Measurements from ENCODE around the gene SNAI3. TPM values are rescaled to one million over a fixed set of nuclear protein-coding genes. Genes with fewer than 3 reads are reported as not detected.

The SNAI3 gene
- total and polyA plus RNA-seq, 2 of the 4 experiments (the other 2 are of a cell fraction) = 0.21 TPM; not detected in 1

GRCh38 chr16:88727871-88728270, 41.6 kb upstream of the SNAI3 start:
- H3K4me2 ChIP-seq (ENCODE audit: low read depth, low read length) = no peak overlapping the region
- H3K9me3 ChIP-seq (ENCODE audit: control insufficient read depth, insufficient read depth, low read length) = no peaks in the 10 kb centered on the region
- H3K23ac ChIP-seq (ENCODE audit: low read depth, low read length) = no peak overlapping the region
- H2AK5ac ChIP-seq (ENCODE audit: low read depth, low read length) = no peak overlapping the region
- H2BK120ac ChIP-seq (ENCODE audit: low read depth, low read length) = no peak overlapping the region
- no peaks in the 10 kb centered on the region; the same call in 1 of the 2 replicates for H3K9me1 ChIP-seq (ENCODE audit: insufficient read depth, low read length)
- no peak overlapping the region for H3K14ac ChIP-seq (replicated peaks; ENCODE audit: low read depth, low read length)
- H4K5ac ChIP-seq (ENCODE audit: low read depth, low read length) = no peak overlapping the region
- no peak overlapping the region for H2AK9ac ChIP-seq (replicated peaks; ENCODE audit: low read depth, low read length, poor library complexity)
- no peak overlapping the region for H2BK20ac ChIP-seq (ENCODE audit: low read depth, low read length)
- H2AFZ ChIP-seq (replicated peaks; ENCODE audit: low read length, poor library complexity) = no peak overlapping the region
- DNase-seq = no peak
- H4K91ac ChIP-seq (ENCODE audit: insufficient read depth, low read depth, low read length) = no peak overlapping the region
- H3K4ac ChIP-seq (ENCODE audit: low read depth, low read length) = no peak overlapping the region
- WGBS, 2 experiments (ENCODE audit: extremely low coverage in 2 of 2, insufficient read length in 1 of 2) = 79% methylated on average over 13 of the region's 20 CpGs; no CpG with 5 or more reads in 1 of the 2 experiments
- peaks cover 0 to 22% of the 10 kb centered on the region in 2 experiments; a peak in 2 of 4 replicates for H3K79me1 ChIP-seq (ENCODE audit: low read depth in 1 of 2, low read length in 2 of 2)
- no peak overlapping the region for H3K4me3 ChIP-seq (ENCODE audit: insufficient read depth, low read depth, low read length)
- intact Hi-C loops (cut with micrococcal nuclease) (no loop called here), in situ Hi-C loops (cut with MboI; ENCODE audit: low sequenced_read_pairs) (no loop called here), dilution Hi-C loops (cut with HindIII; ENCODE audit: low sequenced_read_pairs, unreplicated experiment) (no loop called here)
- no peak overlapping the region for H2BK5ac ChIP-seq (ENCODE audit: low read depth, low read length, poor library complexity, severe bottlenecking)
- H3K4me1 ChIP-seq (ENCODE audit: control insufficient read depth, insufficient read depth, low read length) = no peaks in the 10 kb centered on the region
- H4K20me1 ChIP-seq (ENCODE audit: insufficient read depth, low read length) = peaks cover 21% of the 10 kb centered on the region
- H3K36me3 ChIP-seq (ENCODE audit: control insufficient read depth, insufficient read depth, low read length) = peaks cover 79% of the 10 kb centered on the region
- ATAC-seq (ENCODE audit: low read depth) = no peak
- no peak overlapping the region for H3K9ac ChIP-seq (ENCODE audit: low read depth, low read length)
- no peak overlapping the region for H3K18ac ChIP-seq (ENCODE audit: low read depth, low read length)
- TF ChIP-seq CEBPB (IDR thresholded peaks at IDR 0.05; ENCODE audit: low read depth, low read length) = no peak
- no peak for TF ChIP-seq RCOR1 (IDR thresholded peaks at IDR 0.05; ENCODE audit: insufficient replicate concordance, low read length)
- no peak for TF ChIP-seq MAFK (IDR thresholded peaks at IDR 0.05; ENCODE audit: low read depth, low read length)
- TF ChIP-seq FOS (IDR thresholded peaks at IDR 0.05; ENCODE audit: low read depth, low read length) = no peak
- TF ChIP-seq NFE2L2 (IDR thresholded peaks at IDR 0.05; ENCODE audit: low read depth, low read length) = no peak
- no peak for TF ChIP-seq CTCF (conservative IDR thresholded peaks at IDR 0.05; ENCODE audit: low read depth, low read length)
- TF ChIP-seq USF2 (IDR thresholded peaks at IDR 0.05; ENCODE audit: low read depth, low read length) = no peak
- no peak for TF ChIP-seq BHLHE40 (IDR thresholded peaks at IDR 0.05; ENCODE audit: low read depth, low read length)
- no peak for TF ChIP-seq POLR2A (IDR thresholded peaks at IDR 0.05; ENCODE audit: low read depth, low read length)
- no peak for TF ChIP-seq RFX5 (IDR thresholded peaks at IDR 0.05; ENCODE audit: low read depth, low read length)
- no peak for TF ChIP-seq ELK1 (IDR thresholded peaks at IDR 0.05; ENCODE audit: borderline replicate concordance, low read depth, low read length)
- no peak for TF ChIP-seq MAZ (IDR thresholded peaks at IDR 0.05; ENCODE audit: borderline replicate concordance, low read depth, low read length)
- TF ChIP-seq RAD21 (IDR thresholded peaks at IDR 0.05; ENCODE audit: low read length) = no peak
- TF ChIP-seq CHD1 (IDR thresholded peaks at IDR 0.05; ENCODE audit: low read depth, low read length) = no peak
- no peak for TF ChIP-seq SMC3 (IDR thresholded peaks at IDR 0.05; ENCODE audit: low read depth, low read length)
- no peak overlapping the region for H3K56ac ChIP-seq (ENCODE audit: extremely low read depth, insufficient read depth, low read length)
- no peak overlapping the region for H2BK15ac ChIP-seq (ENCODE audit: low read depth, low read length)
- H4K8ac ChIP-seq (ENCODE audit: low read depth in 2 of 2, low read length in 2 of 2) = no peak overlapping the region
- BruUV-seq (replicated peaks) = no TSS peak
- H3K27ac ChIP-seq (ENCODE audit: insufficient read depth, low read length) = no peak overlapping the region
- CTCF ChIA-PET = no interaction called here
- no peaks in the 10 kb centered on the region for H3K27me3 ChIP-seq (ENCODE audit: control insufficient read depth, insufficient read depth, low read length)
- POLR2A ChIA-PET (ENCODE audit: unreplicated experiment) = no interaction called here

Measured in IMR-90 (cell line).